Activated CD4-positive, alpha-beta T cell treated with anti-CD3 and anti-CD28 coated beads, Interleukin-2, amount 10 ng/mL, durations not matched to agents 7 days and 5 days (primary cell): ENCODE measurements around the gene UNC93B1. TPM values are rescaled to one million over a fixed set of nuclear protein-coding genes. Genes with fewer than 3 reads are reported as not detected.

ENCODE experiments used
- CTCF ChIA-PET: fragments of 350-600 bp; sonication (Branson Sonifier 250); formaldehyde crosslinking; loops from one replicate; lab custom pipeline; 2021; ENCODE audit warnings: antibody characterized with exemption; lab: Charles Lee
- POLR2A ChIA-PET: fragments of 350-600 bp; sonication (Branson Sonifier 250); formaldehyde crosslinking; loops from one replicate; lab custom pipeline; 2021; ENCODE audit warnings: antibody characterized with exemption; lab: Charles Lee
- DNase-seq: peaks from one replicate; pipeline ENCODE4 v3.0.0-alpha.2; 2020
- H3K27ac Mint-ChIP-seq: one replicate; pipeline ENCODE4 v1.8.0; 2021; ENCODE audit warnings: mild to moderate bottlenecking, moderate library complexity, mixed read lengths
- H3K27me3 Mint-ChIP-seq: one replicate; pipeline ENCODE4 v1.8.0; 2021; ENCODE audit warnings: mixed read lengths
- H3K36me3 Mint-ChIP-seq: one replicate; pipeline ENCODE4 v1.8.0; 2021; ENCODE audit warnings: low read depth, mixed read lengths
- H3K4me1 Mint-ChIP-seq: one replicate; pipeline ENCODE4 v1.8.0; 2021; ENCODE audit warnings: mixed read lengths
- H3K4me3 Mint-ChIP-seq: one replicate; pipeline ENCODE4 v1.8.0; 2021; ENCODE audit warnings: mild to moderate bottlenecking, moderate library complexity, mixed read lengths
- H3K9me3 Mint-ChIP-seq: one replicate; pipeline ENCODE4 v1.8.0; 2021; ENCODE audit warnings: mixed read lengths
- total RNA-seq, 2 experiments: library from RNA; stranded (reverse); gene quantifications; one replicate each; pipeline ENCODE4 v1.2.3, GENCODE V29; 2021

The UNC93B1 gene, protein sequence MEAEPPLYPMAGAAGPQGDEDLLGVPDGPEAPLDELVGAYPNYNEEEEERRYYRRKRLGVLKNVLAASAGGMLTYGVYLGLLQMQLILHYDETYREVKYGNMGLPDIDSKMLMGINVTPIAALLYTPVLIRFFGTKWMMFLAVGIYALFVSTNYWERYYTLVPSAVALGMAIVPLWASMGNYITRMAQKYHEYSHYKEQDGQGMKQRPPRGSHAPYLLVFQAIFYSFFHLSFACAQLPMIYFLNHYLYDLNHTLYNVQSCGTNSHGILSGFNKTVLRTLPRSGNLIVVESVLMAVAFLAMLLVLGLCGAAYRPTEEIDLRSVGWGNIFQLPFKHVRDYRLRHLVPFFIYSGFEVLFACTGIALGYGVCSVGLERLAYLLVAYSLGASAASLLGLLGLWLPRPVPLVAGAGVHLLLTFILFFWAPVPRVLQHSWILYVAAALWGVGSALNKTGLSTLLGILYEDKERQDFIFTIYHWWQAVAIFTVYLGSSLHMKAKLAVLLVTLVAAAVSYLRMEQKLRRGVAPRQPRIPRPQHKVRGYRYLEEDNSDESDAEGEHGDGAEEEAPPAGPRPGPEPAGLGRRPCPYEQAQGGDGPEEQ
- 10 to 100 TPM; 32.6 to 34.3 TPM for total RNA-seq

GRCh38 chr11:68003846-68004550, at the start of gene UNC93B1:
Gene UNC93B1, minus strand, starts transcription at chr11:68004097. Its CDS starts 54 bp downstream, at chr11:68004043.
- ChIA-PET POLR2A (no interaction called here), CTCF (interaction anchor here (1.7 kb wide), 1 partner anchor 10 kb away, joined by 5 read pairs; no protein-coding TSS in a partner anchor)
- DNase-seq, result peak; percentile 90
- peak within 1 kb of the TSS; percentile 86 for H3K4me3 Mint-ChIP-seq
- peaks cover 6% of the 10 kb centered on the region for H3K36me3 Mint-ChIP-seq
- H3K27me3 Mint-ChIP-seq, result no peaks in the 10 kb centered on the region
- peaks cover 29% of the 10 kb centered on the region for H3K4me1 Mint-ChIP-seq
- peak within 1 kb of the TSS; percentile 87 for H3K27ac Mint-ChIP-seq
- no peaks in the 10 kb centered on the region for H3K9me3 Mint-ChIP-seq

GRCh38 chr11:68053117-68053516, 49.2 kb upstream of the UNC93B1 start:
- ChIA-PET POLR2A (no interaction called here), CTCF (interaction anchor here (0.9 kb wide), 1 partner anchor 20 kb away, joined by 3 read pairs; no protein-coding TSS in a partner anchor)
- Mint-ChIP-seq H3K4me1 (no peaks in the 10 kb centered on the region), H3K36me3 (peaks cover 24% of the 10 kb centered on the region), H3K27ac (no peak overlapping the region), H3K27me3 (no peaks in the 10 kb centered on the region), H3K4me3 (no peak overlapping the region), H3K9me3 (no peaks in the 10 kb centered on the region)
- DNase-seq, result no peak

DNA sequence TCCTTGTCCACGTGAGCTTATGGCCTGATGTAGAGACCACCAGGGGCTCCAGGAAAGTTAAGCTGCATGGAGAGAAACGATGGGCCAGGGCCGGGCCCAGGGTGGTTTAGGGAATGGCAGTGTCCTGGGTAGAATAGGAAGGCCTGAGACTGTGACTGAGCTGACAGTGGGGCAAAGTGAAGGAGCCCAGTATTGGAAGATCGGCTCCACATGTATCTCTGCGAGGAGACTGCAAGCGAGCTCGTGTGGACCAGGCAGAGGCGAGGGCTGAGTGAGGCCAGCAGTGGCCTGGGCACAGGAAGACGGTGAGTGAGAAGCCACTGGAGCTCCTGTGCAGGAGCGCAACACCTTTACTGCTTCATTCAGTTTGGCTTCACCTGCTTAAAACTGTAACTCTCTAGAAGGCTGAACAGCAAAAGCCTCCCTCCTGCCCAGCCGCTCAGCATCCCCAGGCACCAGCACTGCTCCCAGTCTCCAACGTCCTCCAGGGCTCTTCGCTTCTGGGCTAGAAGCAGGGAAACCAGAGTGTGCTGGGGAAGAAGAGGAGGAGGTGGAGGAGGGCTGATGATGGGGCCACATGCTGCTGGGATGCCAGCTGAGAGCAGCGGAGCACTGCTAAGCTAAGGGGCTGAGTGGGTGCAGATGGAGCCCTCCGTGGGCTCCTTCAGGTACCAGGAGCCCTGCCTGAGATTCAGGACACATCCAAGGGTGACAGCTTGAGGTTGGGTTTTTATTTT, 48.4 kb upstream of the UNC93B1 start:
- POLR2A ChIA-PET, result interaction anchor here (0.7 kb wide), 1 partner anchor 19 kb away, joined by 6 read pairs; no protein-coding TSS in a partner anchor
- H3K27ac Mint-ChIP-seq, result peak overlapping the region; percentile 42
- no peaks in the 10 kb centered on the region for H3K27me3 Mint-ChIP-seq
- H3K36me3 Mint-ChIP-seq, result peaks cover 24% of the 10 kb centered on the region
- H3K9me3 Mint-ChIP-seq, result no peaks in the 10 kb centered on the region
- no peak for DNase-seq
- no peak overlapping the region for H3K4me3 Mint-ChIP-seq
- CTCF ChIA-PET, result interaction anchor here (1.6 kb wide), 1 partner anchor 11 kb away, joined by 4 read pairs; no protein-coding TSS in a partner anchor
- no peaks in the 10 kb centered on the region for H3K4me1 Mint-ChIP-seq

DNA sequence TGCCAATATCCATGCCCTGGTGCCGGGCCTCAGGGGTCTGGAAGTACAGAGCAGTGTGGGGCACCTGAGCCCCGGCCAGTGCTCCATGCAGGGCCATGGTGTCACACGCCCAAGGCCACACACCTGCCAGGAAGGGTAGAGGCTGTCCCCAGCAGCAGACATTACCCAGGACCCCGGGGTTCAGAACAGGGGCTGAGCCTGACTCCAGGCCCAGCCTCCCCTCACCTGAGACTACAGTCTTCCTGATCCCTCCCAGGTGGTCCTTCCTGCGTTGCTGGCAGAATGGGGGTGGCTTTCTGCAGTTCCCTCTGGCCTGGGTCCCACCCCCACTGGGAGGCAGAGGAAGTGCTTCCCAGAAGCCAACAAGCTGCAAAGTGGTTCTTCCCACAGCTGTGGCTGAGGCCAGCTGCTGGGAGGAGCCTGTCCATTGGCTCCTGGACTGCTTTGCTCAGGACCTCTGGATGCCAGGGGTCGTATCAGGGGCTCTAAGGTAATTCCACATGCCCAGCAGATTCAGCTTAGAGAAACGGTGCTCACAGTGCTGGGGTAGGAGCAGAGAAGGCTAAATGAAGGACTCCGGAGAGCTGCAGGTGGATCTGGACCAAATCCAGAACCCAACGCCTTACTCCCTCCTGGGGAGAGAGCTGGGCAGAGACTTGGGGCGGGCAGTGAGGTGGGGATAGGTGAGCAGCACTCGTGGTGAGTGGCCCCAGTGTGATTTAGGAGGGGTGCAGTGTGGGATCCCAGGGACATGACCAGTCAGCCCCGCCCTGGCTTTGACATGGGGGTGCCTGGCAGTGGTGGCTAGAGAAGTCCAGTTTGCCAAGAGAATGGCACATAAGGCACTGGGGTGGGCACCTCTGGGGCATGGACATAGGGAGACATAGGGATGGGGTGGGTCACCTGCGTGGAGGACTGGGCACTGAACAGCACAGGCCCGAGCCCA, 47.6 kb upstream of the UNC93B1 start:
- POLR2A ChIA-PET, result no interaction called here
- no peak for DNase-seq
- H3K9me3 Mint-ChIP-seq, result no peaks in the 10 kb centered on the region
- no peaks in the 10 kb centered on the region for H3K27me3 Mint-ChIP-seq
- H3K36me3 Mint-ChIP-seq, result peaks cover 24% of the 10 kb centered on the region
- no peaks in the 10 kb centered on the region for H3K4me1 Mint-ChIP-seq
- CTCF ChIA-PET, result interaction anchor here (1.0 to 1.6 kb wide), 2 partner anchors 10 to 14 kb away, joined by 4 read pairs; no protein-coding TSS in a partner anchor
- H3K4me3 Mint-ChIP-seq, result no peak overlapping the region
- H3K27ac Mint-ChIP-seq, result peak overlapping the region; percentile 19

DNA sequence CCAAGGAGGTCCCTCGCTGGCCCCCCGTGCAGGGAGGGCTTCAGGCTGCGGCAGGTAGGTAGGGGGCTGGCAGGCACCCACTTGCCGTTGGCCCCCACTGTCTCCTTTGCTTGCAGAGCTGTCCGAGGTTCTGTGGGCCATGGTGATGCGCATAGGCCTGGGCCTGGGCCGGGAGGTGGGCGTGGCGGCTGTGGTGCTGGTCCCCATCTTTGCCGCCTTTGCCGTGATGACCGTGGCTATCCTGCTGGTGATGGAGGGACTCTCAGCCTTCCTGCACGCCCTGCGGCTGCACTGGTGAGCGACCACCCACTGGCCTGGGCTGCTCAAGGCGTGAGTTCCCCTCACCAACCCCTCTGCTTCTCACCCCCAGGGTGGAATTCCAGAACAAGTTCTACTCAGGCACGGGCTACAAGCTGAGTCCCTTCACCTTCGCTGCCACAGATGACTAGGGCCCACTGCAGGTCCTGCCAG, 46.5 kb upstream of the UNC93B1 start:
- CTCF ChIA-PET, result interaction anchor here (1.0 kb wide), 1 partner anchor 13 kb away, joined by 4 read pairs; no protein-coding TSS in a partner anchor
- no peaks in the 10 kb centered on the region for H3K27me3 Mint-ChIP-seq
- H3K27ac Mint-ChIP-seq, result peak overlapping the region; percentile 54
- H3K4me3 Mint-ChIP-seq, result no peak overlapping the region
- no peaks in the 10 kb centered on the region for H3K9me3 Mint-ChIP-seq
- no peaks in the 10 kb centered on the region for H3K4me1 Mint-ChIP-seq
- POLR2A ChIA-PET, result no interaction called here
- no peak for DNase-seq
- H3K36me3 Mint-ChIP-seq, result peaks cover 24% of the 10 kb centered on the region

- DNase-seq, result no peak
- no peaks in the 10 kb centered on the region for H3K9me3 Mint-ChIP-seq
- no peaks in the 10 kb centered on the region for H3K27me3 Mint-ChIP-seq
- no peak overlapping the region for H3K27ac Mint-ChIP-seq
- peaks cover 25% of the 10 kb centered on the region for H3K36me3 Mint-ChIP-seq
- ChIA-PET CTCF (interaction anchor here (1.0 kb wide), 1 partner anchor 12 kb away, joined by 4 read pairs; no protein-coding TSS in a partner anchor), POLR2A (no interaction called here)
- no peak overlapping the region for H3K4me3 Mint-ChIP-seq
- no peaks in the 10 kb centered on the region for H3K4me1 Mint-ChIP-seq
Observed at GRCh38 chr11:68049509-68050370, 45.8 kb upstream of the UNC93B1 start.

- no peak overlapping the region for H3K4me3 Mint-ChIP-seq
- H3K9me3 Mint-ChIP-seq, result no peaks in the 10 kb centered on the region
- H3K27me3 Mint-ChIP-seq, result no peaks in the 10 kb centered on the region
- DNase-seq, result no peak
- peaks cover 26% of the 10 kb centered on the region for H3K36me3 Mint-ChIP-seq
- no peak overlapping the region for H3K27ac Mint-ChIP-seq
- POLR2A ChIA-PET, result no interaction called here
- CTCF ChIA-PET, result no interaction called here
- no peaks in the 10 kb centered on the region for H3K4me1 Mint-ChIP-seq
Observed at GRCh38 chr11:68048681-68049508, 45.0 kb upstream of the UNC93B1 start.

DNA sequence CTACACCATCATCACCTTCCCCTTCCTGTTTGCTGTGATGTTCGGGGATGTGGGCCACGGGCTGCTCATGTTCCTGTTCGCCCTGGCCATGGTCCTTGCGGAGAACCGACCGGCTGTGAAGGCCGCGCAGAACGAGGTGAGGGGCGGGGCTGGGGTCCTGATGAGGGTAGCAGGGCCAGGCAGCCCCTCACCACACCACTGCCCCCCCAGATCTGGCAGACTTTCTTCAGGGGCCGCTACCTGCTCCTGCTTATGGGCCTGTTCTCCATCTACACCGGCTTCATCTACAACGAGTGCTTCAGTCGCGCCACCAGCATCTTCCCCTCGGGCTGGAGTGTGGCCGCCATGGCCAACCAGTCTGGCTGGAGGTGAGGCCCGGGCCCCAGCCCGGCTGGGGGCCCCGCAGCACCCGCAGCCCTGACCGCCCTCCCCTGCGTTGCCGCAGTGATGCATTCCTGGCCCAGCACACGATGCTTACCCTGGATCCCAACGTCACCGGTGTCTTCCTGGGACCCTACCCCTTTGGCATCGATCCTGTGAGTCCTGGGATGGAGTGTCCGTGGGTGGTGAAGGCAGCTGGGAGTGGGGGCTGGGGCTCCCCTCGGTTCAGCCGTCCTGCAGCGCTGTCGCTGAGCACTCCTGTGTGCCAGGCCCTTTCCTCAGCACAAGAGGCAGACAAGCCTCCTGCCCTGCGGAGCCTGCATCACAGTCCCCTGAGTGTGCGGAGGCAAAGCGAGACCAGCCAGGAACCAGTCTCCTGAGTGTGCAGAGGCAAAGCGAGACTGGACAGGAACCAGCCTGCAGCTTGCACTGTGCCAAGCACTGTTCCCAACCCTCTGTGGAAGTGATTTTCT, 43.8 kb upstream of the UNC93B1 start:
- Mint-ChIP-seq H3K27me3 (no peaks in the 10 kb centered on the region), H3K27ac (no peak overlapping the region), H3K4me3 (no peak overlapping the region), H3K4me1 (no peaks in the 10 kb centered on the region), H3K9me3 (no peaks in the 10 kb centered on the region), H3K36me3 (peaks cover 19% of the 10 kb centered on the region)
- no peak for DNase-seq
- ChIA-PET CTCF (interaction anchor here (0.6 to 0.7 kb wide), 2 partner anchors 44 to 264 kb away, joined by 3 to 4 read pairs; no protein-coding TSS in a partner anchor), POLR2A (interaction anchor here (0.6 kb wide), 1 partner anchor 71 kb away, joined by 3 read pairs; no protein-coding TSS in a partner anchor)

DNA sequence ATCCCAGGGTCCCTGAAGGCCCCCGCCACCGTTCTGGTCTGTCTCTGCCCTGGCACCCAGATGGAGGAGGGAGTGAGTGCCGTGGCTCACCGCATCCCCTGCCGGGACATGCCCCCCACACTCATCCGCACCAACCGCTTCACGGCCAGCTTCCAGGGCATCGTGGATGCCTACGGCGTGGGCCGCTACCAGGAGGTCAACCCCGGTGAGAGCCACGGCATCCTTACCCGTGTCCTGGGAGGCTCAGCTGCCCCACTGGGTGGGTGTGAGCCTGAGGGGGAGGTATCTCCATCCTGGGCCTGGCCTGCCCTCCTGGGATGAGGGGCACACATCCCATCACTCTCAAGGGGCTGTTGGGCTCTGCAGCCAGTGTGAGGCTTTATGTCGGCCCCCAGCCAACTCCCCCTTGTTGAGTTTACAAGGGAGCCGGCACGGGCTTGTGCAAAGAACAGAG, 41.0 kb upstream of the UNC93B1 start:
- Mint-ChIP-seq H3K4me3 (no peak overlapping the region), H3K4me1 (peaks cover 8% of the 10 kb centered on the region), H3K36me3 (peaks cover 2% of the 10 kb centered on the region), H3K27ac (no peak overlapping the region), H3K27me3 (no peaks in the 10 kb centered on the region), H3K9me3 (no peaks in the 10 kb centered on the region)
- POLR2A ChIA-PET, result no interaction called here
- DNase-seq, result no peak
- CTCF ChIA-PET, result no interaction called here
